HG02571 (cell line): ENCODE results near the gene LRRIQ4.

ENCODE experiments used
- ATAC-seq: cut with Tn5 transposase; IDR thresholded peaks from one replicate; pipeline ENCODE4 v1.9.1; 2021; ENCODE audit warnings: mild to moderate bottlenecking, moderate library complexity; ENCODE audit not compliant: unreplicated experiment

The LRRIQ4 gene

GRCh38 chr3:169809230-169809795 lies 3.4 kb upstream of the LRRIQ4 start:
- ATAC-seq = no peak

- no peak for ATAC-seq
Measured at GRCh38 chr3:169811631-169812331, 889 bp upstream of the LRRIQ4 start.

GRCh38 chr3:169813278-169813677 lies 608 bp downstream of the LRRIQ4 start:
- no peak for ATAC-seq

- peak; percentile 85 for ATAC-seq
Measured at GRCh38 chr3:169813757-169814517, 1.3 kb downstream of the LRRIQ4 start.

- no peak for ATAC-seq
Measured at GRCh38 chr3:169815590-169816150, 3.0 kb downstream of the LRRIQ4 start.

- ATAC-seq = no peak
Measured at GRCh38 chr3:169818316-169818715, 5.6 kb downstream of the LRRIQ4 start.

- no peak for ATAC-seq
Measured at GRCh38 chr3:169822091-169822490, 9.4 kb downstream of the LRRIQ4 start.

GRCh38 chr3:169822540-169822939 lies 9.9 kb downstream of the LRRIQ4 start:
- ATAC-seq = no peak

- ATAC-seq = no peak
Measured at GRCh38 chr3:169822983-169823382, 10.3 kb downstream of the LRRIQ4 start.

- no peak for ATAC-seq
Measured at GRCh38 chr3:169825316-169825715, 12.6 kb downstream of the LRRIQ4 start.

- ATAC-seq = no peak
Measured at GRCh38 chr3:169827712-169828111, 15.0 kb downstream of the LRRIQ4 start.

- ATAC-seq = peak; percentile 6
Measured at GRCh38 chr3:169835533-169835932, 22.9 kb downstream of the LRRIQ4 start.

GRCh38 chr3:169836078-169836941 lies 23.6 kb downstream of the LRRIQ4 start:
- ATAC-seq = peak; percentile 90

GRCh38 chr3:169836942-169837275 lies 24.2 kb downstream of the LRRIQ4 start:
- no peak for ATAC-seq

GRCh38 chr3:169838511-169839030 lies 25.9 kb downstream of the LRRIQ4 start:
- ATAC-seq = no peak

GRCh38 chr3:169841171-169841570 lies 28.5 kb downstream of the LRRIQ4 start:
- ATAC-seq = no peak

GRCh38 chr3:169842960-169843359 lies 30.3 kb downstream of the LRRIQ4 start:
- ATAC-seq = no peak

- peak; percentile 85 for ATAC-seq
Measured at GRCh38 chr3:169846458-169847193, 34.0 kb downstream of the LRRIQ4 start.

GRCh38 chr3:169847896-169848295 lies 35.2 kb downstream of the LRRIQ4 start:
- no peak for ATAC-seq

- ATAC-seq = no peak
Measured at GRCh38 chr3:169848741-169849140, 36.1 kb downstream of the LRRIQ4 start.
